ENCODE data around the gene OR5J2.
"Not testable (repeated sequence)": the region's sequence is repeated elsewhere in the genome, so short reads cannot be mapped to it uniquely, and the experiment has no call there.

OR5J2 gene

DNA sequence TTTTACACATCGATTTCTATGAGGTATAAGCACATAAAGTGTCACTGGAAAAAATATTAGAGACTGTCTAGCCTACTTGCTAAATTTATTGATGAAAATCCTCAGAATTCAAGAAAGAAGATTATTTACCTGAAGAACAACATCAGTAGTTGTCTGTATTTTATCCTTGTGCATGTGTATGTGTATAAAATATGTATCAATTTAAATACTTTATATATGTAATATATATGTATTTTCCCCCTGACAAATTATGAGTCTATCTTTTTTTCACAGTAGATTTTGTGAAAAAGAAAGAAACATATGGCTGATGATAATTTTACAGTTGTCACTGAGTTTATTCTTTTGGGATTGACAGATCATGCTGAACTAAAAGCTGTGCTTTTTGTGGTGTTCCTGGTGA is at the start of gene OR5J2:
TSS of gene OR5J2 (plus strand) at position 301 of the 400 bp plus-strand sequence. CDS start at position 301, 0 bp downstream.
- no peak for DNase-seq

- DNase-seq: no peak
These were observed 36.2 kb upstream of the OR5J2 start, which contains the start of gene OR8J3 for GRCh38 chr11:56140151-56140661. Gene OR8J3 (minus strand): TSS chr11:56140201. CDS start chr11:56137718, 2,483 bp downstream.

DNA sequence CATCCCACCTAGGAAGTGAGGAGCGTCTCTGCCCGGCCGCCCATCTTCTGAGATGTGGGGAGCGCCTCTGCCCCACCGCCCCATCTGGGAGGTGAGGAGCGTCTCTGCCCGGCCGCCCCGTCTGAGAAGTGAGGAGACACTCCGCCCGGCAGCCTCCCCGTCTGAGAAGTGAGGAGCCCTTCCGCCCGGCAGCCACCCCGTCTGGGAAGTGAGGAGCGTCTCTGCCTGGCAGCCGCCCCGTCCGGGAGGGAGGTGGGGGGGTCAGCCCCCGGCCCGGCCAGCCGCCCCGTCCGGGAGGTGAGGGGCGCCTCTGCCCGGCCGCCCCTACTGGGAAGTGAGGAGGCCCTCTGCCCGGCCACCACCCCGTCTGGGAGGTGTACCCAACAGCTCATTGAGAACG is 32.7 kb upstream of the OR5J2 start:
- DNase-seq: not testable (repeated sequence)

- no peak for DNase-seq
These were observed 25.0 kb upstream of the OR5J2 start for GRCh38 chr11:56151376-56151775.

- DNase-seq: no peak
These were observed 24.1 kb upstream of the OR5J2 start for GRCh38 chr11:56152333-56152732.

DNA sequence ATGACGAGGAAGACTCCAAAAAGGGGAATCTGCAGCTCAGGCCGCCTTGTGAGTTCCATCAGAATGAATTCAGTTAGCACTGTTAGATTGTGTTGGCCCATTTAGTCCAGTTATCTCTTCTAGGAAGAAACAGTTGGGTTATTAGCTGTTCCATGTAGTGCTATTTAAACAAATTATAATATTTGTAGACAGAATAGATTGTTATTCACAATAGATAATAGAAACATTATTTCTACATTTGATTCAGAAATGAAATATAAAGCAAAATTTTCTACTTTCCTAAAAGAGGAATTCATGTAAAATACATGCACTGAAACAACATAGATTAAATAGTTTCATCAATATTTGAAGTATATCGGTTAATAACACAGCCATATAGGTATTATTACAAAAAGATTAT is 16.2 kb upstream of the OR5J2 start, which contains the start of gene OR8K5:
TSS of gene OR8K5 (minus strand) at position 101 of the 400 bp plus-strand sequence. CDS start at position 101, 0 bp downstream.
- no peak for DNase-seq

GRCh38 chr11:56163804-56164203 is 12.6 kb upstream of the OR5J2 start:
- no peak for DNase-seq

DNA sequence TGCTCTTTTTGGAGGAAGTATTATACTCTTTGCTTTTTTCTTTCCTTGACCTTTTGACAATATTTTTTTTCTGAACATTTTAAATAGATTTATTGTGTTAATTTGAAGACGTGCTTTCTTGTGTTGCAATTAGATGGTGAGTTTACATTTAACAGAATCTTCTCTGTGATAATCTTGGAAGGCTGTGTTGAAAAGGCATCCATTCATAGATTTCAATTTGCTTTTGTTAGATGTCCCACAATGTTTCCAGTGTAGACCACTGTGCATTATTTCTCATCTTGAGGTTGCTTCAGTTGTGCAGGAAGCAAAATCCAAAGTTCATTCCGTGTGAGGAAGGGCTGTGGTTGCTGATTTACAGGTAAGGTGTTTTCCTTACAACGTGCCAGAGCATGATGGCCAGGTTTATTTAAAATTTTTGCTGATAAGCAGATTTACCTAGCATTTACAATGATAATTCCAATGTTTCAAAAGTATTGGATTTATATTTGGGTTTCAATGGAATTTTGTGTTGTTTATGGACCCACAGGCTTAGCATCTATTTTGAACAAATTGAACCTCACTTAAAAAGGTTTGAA is 4.1 kb upstream of the OR5J2 start:
- no peak for DNase-seq

DNA sequence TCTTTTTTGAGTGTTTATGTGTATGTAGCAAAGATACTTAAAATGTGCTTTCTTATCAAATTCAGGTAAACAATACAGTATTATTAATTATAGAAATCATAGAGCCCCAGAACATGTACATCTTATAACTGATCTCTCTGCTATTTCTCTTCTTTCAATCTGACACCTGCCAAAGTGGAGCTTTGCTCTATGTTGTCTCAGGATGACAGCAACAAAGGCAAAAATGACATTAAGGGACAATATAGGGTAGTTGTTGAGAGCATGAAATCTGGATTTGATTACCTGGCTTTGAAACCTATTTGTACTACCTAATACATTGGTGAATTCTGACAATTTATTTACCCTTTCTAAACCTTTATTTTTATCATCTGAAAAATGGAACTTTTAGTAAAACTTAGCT is 7.0 kb downstream of the OR5J2 start:
- no peak for DNase-seq

GRCh38 chr11:56188602-56189001 is 12.2 kb downstream of the OR5J2 start:
- no peak for DNase-seq

GRCh38 chr11:56196705-56197104 is 20.3 kb downstream of the OR5J2 start:
- no peak for DNase-seq

DNA sequence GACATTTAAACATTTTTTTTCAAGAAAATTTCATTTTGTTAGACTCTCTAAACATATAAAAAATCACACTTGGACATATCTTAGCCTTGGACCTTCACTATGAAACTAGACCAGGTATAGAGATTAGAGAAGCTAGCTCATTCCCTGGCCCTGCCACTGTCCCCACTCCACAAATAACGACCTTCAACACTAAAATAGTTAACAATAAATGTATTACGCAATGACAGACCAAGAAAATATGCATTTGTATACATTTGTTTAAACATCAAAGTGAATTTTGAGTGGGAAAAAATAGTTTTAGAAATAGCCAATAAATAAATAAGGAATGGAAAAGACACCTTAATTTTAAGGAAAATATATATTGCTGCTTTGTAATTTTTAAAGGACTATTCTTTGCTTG is 20.9 kb downstream of the OR5J2 start:
- DNase-seq: no peak

GRCh38 chr11:56207790-56208189 is 31.4 kb downstream of the OR5J2 start:
- no peak for DNase-seq

DNA sequence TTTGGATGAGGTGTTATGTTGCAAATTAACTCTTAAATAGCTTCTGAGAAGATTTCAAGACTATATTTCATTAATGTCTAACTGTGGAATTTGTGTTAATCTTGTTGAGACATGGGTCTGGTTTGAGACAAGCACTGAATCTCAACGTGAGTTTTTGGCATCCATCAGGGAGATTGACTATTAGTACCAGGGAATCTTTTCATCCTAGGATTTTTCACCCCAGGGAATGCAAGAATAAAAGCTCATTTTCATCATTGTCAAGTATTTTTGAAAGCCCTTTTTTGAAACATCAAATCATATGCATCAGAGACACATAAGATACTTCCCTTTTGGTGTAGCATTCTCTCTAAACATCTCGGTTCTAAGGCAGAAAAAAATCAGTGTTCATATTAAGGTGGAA is 38.1 kb downstream of the OR5J2 start:
- DNase-seq: no peak

DNA sequence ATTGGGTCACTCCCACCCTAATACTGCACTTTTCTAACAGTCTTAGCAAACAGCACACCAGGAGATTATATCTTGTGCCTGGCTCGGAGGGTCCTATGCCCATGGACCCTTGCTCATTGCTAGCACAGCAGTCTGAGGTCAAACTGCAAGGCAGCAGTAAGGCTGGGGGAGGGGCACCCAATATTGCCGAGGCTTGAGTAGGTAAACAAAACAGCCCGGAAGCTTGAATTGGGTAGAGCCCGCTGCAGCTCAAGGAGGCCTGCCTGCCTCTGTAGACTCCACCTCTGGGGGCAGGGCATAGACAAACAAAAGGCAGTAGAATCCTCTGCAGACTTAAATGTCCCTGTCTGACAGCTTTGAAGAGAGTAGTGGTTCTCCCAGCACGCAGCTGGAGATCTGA is 43.3 kb downstream of the OR5J2 start:
- DNase-seq: not testable (repeated sequence)

Data from HCEC 1CT (cell line).